ENCODE data around the gene LRP2BP. TPM values are rescaled to one million over a fixed set of nuclear protein-coding genes. Genes with fewer than 3 reads are reported as not detected.

LRP2BP gene
- total and polyA plus RNA-seq, 4 donors, result 0.09 to 0.64 (median 0.20) TPM

DNA sequence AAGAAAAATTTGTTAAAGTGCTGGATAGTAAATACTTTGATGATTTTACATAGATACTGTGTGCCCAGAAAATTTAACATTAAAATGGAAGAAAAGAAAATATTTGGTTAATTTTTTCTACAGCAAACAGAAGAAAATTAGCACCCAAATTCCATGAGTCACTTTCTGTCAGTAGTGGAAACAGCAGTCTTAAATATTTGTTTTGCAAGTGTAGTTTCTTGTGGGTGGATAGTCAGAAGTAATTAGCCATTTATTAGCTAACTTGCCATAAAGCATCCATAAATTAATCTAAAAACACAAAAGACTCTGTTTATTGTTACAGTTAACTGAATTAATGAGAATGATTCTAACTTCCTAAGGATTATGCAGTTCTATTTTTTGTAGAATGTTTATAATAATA, 39.7 kb upstream of the LRP2BP start:
- H3K36me3 ChIP-seq (ENCODE audit: control insufficient read depth in 4 of 4, insufficient read depth in 3 of 4, low read depth in 1 of 4, low read length in 3 of 4), result no peaks in the 10 kb centered on the region
- no peak overlapping the region for H3K9ac ChIP-seq (ENCODE audit: low read depth in 1 of 2, low read length in 2 of 2)
- DNase-seq (ENCODE audit: low spot score), result no peak
- TF ChIP-seq RAD21 (IDR thresholded peaks at IDR 0.05), result no peak
- TF ChIP-seq SP1 (IDR thresholded peaks at IDR 0.05), result no peak
- TF ChIP-seq, protein P1, sequence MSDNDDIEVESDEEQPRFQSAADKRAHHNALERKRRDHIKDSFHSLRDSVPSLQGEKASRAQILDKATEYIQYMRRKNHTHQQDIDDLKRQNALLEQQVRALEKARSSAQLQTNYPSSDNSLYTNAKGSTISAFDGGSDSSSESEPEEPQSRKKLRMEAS (IDR thresholded peaks at IDR 0.05), result no peak
- TF ChIP-seq, protein P2, sequence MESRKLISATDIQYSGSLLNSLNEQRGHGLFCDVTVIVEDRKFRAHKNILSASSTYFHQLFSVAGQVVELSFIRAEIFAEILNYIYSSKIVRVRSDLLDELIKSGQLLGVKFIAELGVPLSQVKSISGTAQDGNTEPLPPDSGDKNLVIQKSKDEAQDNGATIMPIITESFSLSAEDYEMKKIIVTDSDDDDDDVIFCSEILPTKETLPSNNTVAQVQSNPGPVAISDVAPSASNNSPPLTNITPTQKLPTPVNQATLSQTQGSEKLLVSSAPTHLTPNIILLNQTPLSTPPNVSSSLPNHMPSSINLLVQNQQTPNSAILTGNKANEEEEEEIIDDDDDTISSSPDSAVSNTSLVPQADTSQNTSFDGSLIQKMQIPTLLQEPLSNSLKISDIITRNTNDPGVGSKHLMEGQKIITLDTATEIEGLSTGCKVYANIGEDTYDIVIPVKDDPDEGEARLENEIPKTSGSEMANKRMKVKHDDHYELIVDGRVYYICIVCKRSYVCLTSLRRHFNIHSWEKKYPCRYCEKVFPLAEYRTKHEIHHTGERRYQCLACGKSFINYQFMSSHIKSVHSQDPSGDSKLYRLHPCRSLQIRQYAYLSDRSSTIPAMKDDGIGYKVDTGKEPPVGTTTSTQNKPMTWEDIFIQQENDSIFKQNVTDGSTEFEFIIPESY (IDR thresholded peaks at IDR 0.05), result no peak
- TF ChIP-seq, protein P3, sequence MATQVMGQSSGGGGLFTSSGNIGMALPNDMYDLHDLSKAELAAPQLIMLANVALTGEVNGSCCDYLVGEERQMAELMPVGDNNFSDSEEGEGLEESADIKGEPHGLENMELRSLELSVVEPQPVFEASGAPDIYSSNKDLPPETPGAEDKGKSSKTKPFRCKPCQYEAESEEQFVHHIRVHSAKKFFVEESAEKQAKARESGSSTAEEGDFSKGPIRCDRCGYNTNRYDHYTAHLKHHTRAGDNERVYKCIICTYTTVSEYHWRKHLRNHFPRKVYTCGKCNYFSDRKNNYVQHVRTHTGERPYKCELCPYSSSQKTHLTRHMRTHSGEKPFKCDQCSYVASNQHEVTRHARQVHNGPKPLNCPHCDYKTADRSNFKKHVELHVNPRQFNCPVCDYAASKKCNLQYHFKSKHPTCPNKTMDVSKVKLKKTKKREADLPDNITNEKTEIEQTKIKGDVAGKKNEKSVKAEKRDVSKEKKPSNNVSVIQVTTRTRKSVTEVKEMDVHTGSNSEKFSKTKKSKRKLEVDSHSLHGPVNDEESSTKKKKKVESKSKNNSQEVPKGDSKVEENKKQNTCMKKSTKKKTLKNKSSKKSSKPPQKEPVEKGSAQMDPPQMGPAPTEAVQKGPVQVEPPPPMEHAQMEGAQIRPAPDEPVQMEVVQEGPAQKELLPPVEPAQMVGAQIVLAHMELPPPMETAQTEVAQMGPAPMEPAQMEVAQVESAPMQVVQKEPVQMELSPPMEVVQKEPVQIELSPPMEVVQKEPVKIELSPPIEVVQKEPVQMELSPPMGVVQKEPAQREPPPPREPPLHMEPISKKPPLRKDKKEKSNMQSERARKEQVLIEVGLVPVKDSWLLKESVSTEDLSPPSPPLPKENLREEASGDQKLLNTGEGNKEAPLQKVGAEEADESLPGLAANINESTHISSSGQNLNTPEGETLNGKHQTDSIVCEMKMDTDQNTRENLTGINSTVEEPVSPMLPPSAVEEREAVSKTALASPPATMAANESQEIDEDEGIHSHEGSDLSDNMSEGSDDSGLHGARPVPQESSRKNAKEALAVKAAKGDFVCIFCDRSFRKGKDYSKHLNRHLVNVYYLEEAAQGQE (IDR thresholded peaks at IDR 0.05), result no peak
- H3K9me3 ChIP-seq (ENCODE audit: control insufficient read depth in 4 of 4, low read length in 3 of 4), result no peaks in the 10 kb centered on the region
- no peaks in the 10 kb centered on the region for H3K4me1 ChIP-seq (ENCODE audit: control insufficient read depth in 4 of 4, insufficient read depth in 4 of 4, low read length in 3 of 4)
- no peaks in the 10 kb centered on the region for H3K27me3 ChIP-seq (ENCODE audit: control insufficient read depth in 4 of 4, insufficient read depth in 4 of 4, low read length in 3 of 4)
- H3K4me3 ChIP-seq (ENCODE audit: low read depth in 1 of 3, low read length in 3 of 3), result no peak overlapping the region
- H3K27ac ChIP-seq (ENCODE audit: low read depth in 1 of 2, low read length in 2 of 2), result no peak overlapping the region

DNA sequence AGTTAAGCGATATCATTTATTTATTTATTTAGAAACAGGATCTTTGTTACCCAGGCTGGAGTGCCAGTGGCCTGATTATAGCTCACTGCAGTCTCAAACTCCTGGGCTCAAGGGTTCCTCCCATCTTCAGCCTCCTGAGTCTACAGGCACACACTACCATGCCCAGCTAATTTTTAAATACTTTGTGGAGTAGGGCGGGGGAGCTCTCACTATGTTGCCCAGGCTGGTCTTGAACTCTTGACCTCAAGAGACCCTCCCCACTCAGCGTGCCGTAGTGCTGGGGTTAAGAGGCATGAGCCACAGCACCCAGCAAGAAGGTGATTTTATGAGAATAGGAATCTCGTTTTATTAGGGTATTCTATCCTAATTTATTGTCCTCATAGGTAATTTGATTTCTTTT, 33.9 kb upstream of the LRP2BP start:
- DNase-seq (ENCODE audit: low spot score), result no peak
- Histone ChIP-seq H3K27ac (ENCODE audit: low read depth in 1 of 2, low read length in 2 of 2) (no peak overlapping the region), H3K4me1 (ENCODE audit: control insufficient read depth in 4 of 4, insufficient read depth in 4 of 4, low read length in 3 of 4) (peaks cover 2 to 12% (median 6%) of the 10 kb centered on the region in 4 donors), H3K27me3 (ENCODE audit: control insufficient read depth in 4 of 4, insufficient read depth in 4 of 4, low read length in 3 of 4) (no peaks in the 10 kb centered on the region), H3K9ac (ENCODE audit: low read depth in 1 of 2, low read length in 2 of 2) (no peak overlapping the region), H3K36me3 (ENCODE audit: control insufficient read depth in 4 of 4, insufficient read depth in 3 of 4, low read depth in 1 of 4, low read length in 3 of 4) (no peaks in the 10 kb centered on the region), H3K9me3 (ENCODE audit: control insufficient read depth in 4 of 4, low read length in 3 of 4) (no peaks in the 10 kb centered on the region), H3K4me3 (ENCODE audit: low read depth in 1 of 3, low read length in 3 of 3) (no peak overlapping the region)
- no peak for TF ChIP-seq EGR1 (IDR thresholded peaks at IDR 0.05; ENCODE audit: low read depth in 2 of 2)
- TF ChIP-seq, protein P4, sequence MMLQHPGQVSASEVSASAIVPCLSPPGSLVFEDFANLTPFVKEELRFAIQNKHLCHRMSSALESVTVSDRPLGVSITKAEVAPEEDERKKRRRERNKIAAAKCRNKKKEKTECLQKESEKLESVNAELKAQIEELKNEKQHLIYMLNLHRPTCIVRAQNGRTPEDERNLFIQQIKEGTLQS (IDR thresholded peaks at IDR 0.05), result no peak
- no peak for TF ChIP-seq HNF4G (IDR thresholded peaks at IDR 0.05)
- no peak for TF ChIP-seq RAD21 (IDR thresholded peaks at IDR 0.05)
- TF ChIP-seq TAF1 (conservative IDR thresholded peaks at IDR 0.05), result no peak
- TF ChIP-seq HNF4A (conservative IDR thresholded peaks at IDR 0.05), result no peak
- TF ChIP-seq GABPA (IDR thresholded peaks at IDR 0.05 in 1 of 2, conservative IDR thresholded peaks at IDR 0.05 in 1 of 2), result no peak
- TF ChIP-seq FOXA2 (IDR thresholded peaks at IDR 0.05), result no peak
- TF ChIP-seq NR2F2 (IDR thresholded peaks at IDR 0.05), result no peak
- no peak for TF ChIP-seq YY1 (IDR thresholded peaks at IDR 0.05)
- TF ChIP-seq, protein P5, sequence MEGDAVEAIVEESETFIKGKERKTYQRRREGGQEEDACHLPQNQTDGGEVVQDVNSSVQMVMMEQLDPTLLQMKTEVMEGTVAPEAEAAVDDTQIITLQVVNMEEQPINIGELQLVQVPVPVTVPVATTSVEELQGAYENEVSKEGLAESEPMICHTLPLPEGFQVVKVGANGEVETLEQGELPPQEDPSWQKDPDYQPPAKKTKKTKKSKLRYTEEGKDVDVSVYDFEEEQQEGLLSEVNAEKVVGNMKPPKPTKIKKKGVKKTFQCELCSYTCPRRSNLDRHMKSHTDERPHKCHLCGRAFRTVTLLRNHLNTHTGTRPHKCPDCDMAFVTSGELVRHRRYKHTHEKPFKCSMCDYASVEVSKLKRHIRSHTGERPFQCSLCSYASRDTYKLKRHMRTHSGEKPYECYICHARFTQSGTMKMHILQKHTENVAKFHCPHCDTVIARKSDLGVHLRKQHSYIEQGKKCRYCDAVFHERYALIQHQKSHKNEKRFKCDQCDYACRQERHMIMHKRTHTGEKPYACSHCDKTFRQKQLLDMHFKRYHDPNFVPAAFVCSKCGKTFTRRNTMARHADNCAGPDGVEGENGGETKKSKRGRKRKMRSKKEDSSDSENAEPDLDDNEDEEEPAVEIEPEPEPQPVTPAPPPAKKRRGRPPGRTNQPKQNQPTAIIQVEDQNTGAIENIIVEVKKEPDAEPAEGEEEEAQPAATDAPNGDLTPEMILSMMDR (IDR thresholded peaks at IDR 0.05; ENCODE audit: low read depth, low read length, missing input control), result no peak
- TF ChIP-seq RXRA (IDR thresholded peaks at IDR 0.05), result no peak
- TF ChIP-seq, protein P3 (IDR thresholded peaks at IDR 0.05), result no peak
- TF ChIP-seq, protein P2 (IDR thresholded peaks at IDR 0.05), result no peak
- no peak for TF ChIP-seq JUND (IDR thresholded peaks at IDR 0.05)
- 58% methylated on average over 5 of the region's 5 CpGs for WGBS

Data from liver (tissue), 9 donors.